Measurements from ENCODE around the gene GPR35.
"Not testable (repeated sequence)": the region's sequence is repeated elsewhere in the genome, so short reads cannot be mapped to it uniquely, and the experiment has no call there.

GPR35 gene

GRCh38 chr2:240601831-240602160 is 23.5 kb upstream of the GPR35 start:
- no peak for DNase-seq (ENCODE audit: extremely low read depth in 1 of 2, low read depth in 1 of 2)

GRCh38 chr2:240602266-240603050 is 22.8 kb upstream of the GPR35 start:
- no peak for DNase-seq (ENCODE audit: extremely low read depth in 1 of 2, low read depth in 1 of 2)

- no peak for DNase-seq (ENCODE audit: extremely low read depth in 1 of 2, low read depth in 1 of 2)
Measured at GRCh38 chr2:240603081-240603835, 22.0 kb upstream of the GPR35 start.

GRCh38 chr2:240603846-240604245 is 21.4 kb upstream of the GPR35 start:
- no peak for DNase-seq (ENCODE audit: extremely low read depth in 1 of 2, low read depth in 1 of 2)

- no peak for DNase-seq (ENCODE audit: extremely low read depth in 1 of 2, low read depth in 1 of 2)
Measured at GRCh38 chr2:240604291-240604938, 20.9 kb upstream of the GPR35 start.

- no peak for DNase-seq (ENCODE audit: extremely low read depth in 1 of 2, low read depth in 1 of 2)
Measured at GRCh38 chr2:240604939-240605716, 20.2 kb upstream of the GPR35 start.

GRCh38 chr2:240605867-240606743 is 19.2 kb upstream of the GPR35 start:
- no peak for DNase-seq (ENCODE audit: extremely low read depth in 1 of 2, low read depth in 1 of 2)

- DNase-seq (ENCODE audit: extremely low read depth in 1 of 2, low read depth in 1 of 2) = no peak
Measured at GRCh38 chr2:240611601-240612210, 13.6 kb upstream of the GPR35 start.

- DNase-seq (ENCODE audit: extremely low read depth in 1 of 2, low read depth in 1 of 2) = no peak
Measured at GRCh38 chr2:240613781-240614180, 11.5 kb upstream of the GPR35 start.

- no peak for DNase-seq (ENCODE audit: extremely low read depth in 1 of 2, low read depth in 1 of 2)
Measured at GRCh38 chr2:240614391-240614790, 10.9 kb upstream of the GPR35 start.

- no peak for DNase-seq (ENCODE audit: extremely low read depth in 1 of 2, low read depth in 1 of 2)
Measured at GRCh38 chr2:240615396-240615795, 9.9 kb upstream of the GPR35 start.

- DNase-seq (ENCODE audit: extremely low read depth in 1 of 2, low read depth in 1 of 2) = no peak
Measured at GRCh38 chr2:240615820-240616547, 9.3 kb upstream of the GPR35 start.

- DNase-seq (ENCODE audit: extremely low read depth in 1 of 2, low read depth in 1 of 2) = not testable (repeated sequence)
Measured at GRCh38 chr2:240616860-240617666, 8.2 kb upstream of the GPR35 start.

GRCh38 chr2:240618776-240619175 is 6.5 kb upstream of the GPR35 start:
- DNase-seq (ENCODE audit: extremely low read depth in 1 of 2, low read depth in 1 of 2) = no peak

- no peak for DNase-seq (ENCODE audit: extremely low read depth in 1 of 2, low read depth in 1 of 2)
Measured at GRCh38 chr2:240619506-240620148, 5.7 kb upstream of the GPR35 start.

GRCh38 chr2:240620149-240620731 is 5.0 kb upstream of the GPR35 start:
- DNase-seq (ENCODE audit: extremely low read depth in 1 of 2, low read depth in 1 of 2) = no peak

GRCh38 chr2:240620859-240621258 is 4.4 kb upstream of the GPR35 start:
- no peak for DNase-seq (ENCODE audit: extremely low read depth in 1 of 2, low read depth in 1 of 2)

All from activated CD8-positive, alpha-beta memory T cell treated with anti-CD3 and anti-CD28 coated beads for 1 hour (primary cell).